H9 (cell line): Measurements from ENCODE around the gene AFAP1. TPM values are rescaled to one million over a fixed set of nuclear protein-coding genes. Genes with fewer than 3 reads are reported as not detected.

Experiments used
- DNase-seq: peaks from one replicate; pipeline ENCODE4 v3.0.0-alpha.2; 2017
- H2AFZ ChIP-seq: one replicate; pipeline ENCODE4 v1.6.1; 2013; ENCODE audit warnings: mild to moderate bottlenecking, low read length, control low read depth, moderate library complexity
- H2AK5ac ChIP-seq: 2 replicates; pipeline ENCODE4 v1.6.1; 2013; ENCODE audit warnings: low read length, control low read depth, mixed read lengths; ENCODE audit not compliant: insufficient read length
- H2BK120ac ChIP-seq: one replicate; pipeline ENCODE4 v1.6.1; 2013; ENCODE audit warnings: low read depth, mild to moderate bottlenecking, low read length, control low read depth, inconsistent platforms; ENCODE audit not compliant: poor library complexity, severe bottlenecking
- H2BK12ac ChIP-seq: 2 replicates; pipeline ENCODE4 v1.6.1; 2013; ENCODE audit warnings: low read length, control low read depth, mixed read lengths, low read depth; ENCODE audit not compliant: insufficient read length
- H2BK15ac ChIP-seq: 2 replicates; pipeline ENCODE4 v1.6.1; 2013; ENCODE audit warnings: low read depth, low read length, control low read depth
- H2BK20ac ChIP-seq: one replicate; pipeline ENCODE4 v1.6.1; 2013; ENCODE audit warnings: low read depth, mild to moderate bottlenecking, low read length, control low read depth, inconsistent platforms; ENCODE audit not compliant: poor library complexity, severe bottlenecking
- H2BK5ac ChIP-seq: 2 replicates; pipeline ENCODE4 v1.6.1; 2013; ENCODE audit warnings: low read length, control low read depth, mixed read lengths; ENCODE audit not compliant: insufficient read length
- H3K14ac ChIP-seq: 2 replicates; pipeline ENCODE4 v1.6.1; 2013; ENCODE audit warnings: low read length, control low read depth; ENCODE audit not compliant: insufficient read depth
- H3K18ac ChIP-seq: 2 replicates; pipeline ENCODE4 v1.6.1; 2013; ENCODE audit warnings: low read depth, mild to moderate bottlenecking, mixed read lengths, low read length, control low read depth; ENCODE audit not compliant: insufficient read length
- H3K23ac ChIP-seq: 2 replicates; pipeline ENCODE4 v1.6.1; 2013; ENCODE audit warnings: low read length, control low read depth, mixed read lengths, low read depth; ENCODE audit not compliant: insufficient read length
- H3K23me2 ChIP-seq: 2 replicates; pipeline ENCODE4 v1.6.1; 2013; ENCODE audit warnings: low read depth, mild to moderate bottlenecking, mixed read lengths, low read length, control low read depth; ENCODE audit not compliant: insufficient read length, poor library complexity, severe bottlenecking
- H3K27ac ChIP-seq: 2 replicates; pipeline ENCODE4 v1.5.1; 2013; ENCODE audit warnings: low read length, control low read depth, mixed read lengths, low read depth; ENCODE audit not compliant: insufficient read length
- H3K27me3 ChIP-seq: 2 replicates; pipeline ENCODE4 v1.6.1; 2013; ENCODE audit warnings: low read length, control low read depth, inconsistent platforms; ENCODE audit not compliant: insufficient read depth
- H3K4ac ChIP-seq: 2 replicates; pipeline ENCODE4 v1.6.1; 2013; ENCODE audit warnings: low read depth, mild to moderate bottlenecking, control low read depth, inconsistent platforms, low read length, moderate library complexity
- H3K4me1 ChIP-seq: 2 replicates; pipeline ENCODE4 v1.6.1; 2013; ENCODE audit warnings: low read length, control low read depth, inconsistent platforms; ENCODE audit not compliant: insufficient read depth
- H3K4me2 ChIP-seq: 2 replicates; pipeline ENCODE4 v1.6.1; 2013; ENCODE audit warnings: low read length, control low read depth, mixed read lengths; ENCODE audit not compliant: insufficient read length, insufficient read depth
- H3K56ac ChIP-seq: 2 replicates; pipeline ENCODE4 v1.6.1; 2013; ENCODE audit warnings: low read depth, mild to moderate bottlenecking, mixed read lengths, low read length, control low read depth; ENCODE audit not compliant: insufficient read length
- H3K79me1 ChIP-seq: 2 replicates; pipeline ENCODE4 v1.6.1; 2013; ENCODE audit warnings: low read depth, mild to moderate bottlenecking, moderate library complexity, low read length, control low read depth, inconsistent platforms; ENCODE audit not compliant: insufficient read depth, poor library complexity, severe bottlenecking
- H3K79me2 ChIP-seq: 2 replicates; pipeline ENCODE4 v1.6.1; 2013; ENCODE audit warnings: low read length, control low read depth, inconsistent platforms; ENCODE audit not compliant: insufficient read depth
- H3K9ac ChIP-seq: 2 replicates; pipeline ENCODE4 v1.6.1; 2013; ENCODE audit warnings: low read length, control low read depth, mixed read lengths; ENCODE audit not compliant: insufficient read length; ENCODE audit errors: extremely low read depth
- H3K9me3 ChIP-seq: one replicate; pipeline ENCODE4 v1.6.1; 2013; ENCODE audit warnings: low read depth, low read length, inconsistent platforms; ENCODE audit not compliant: control insufficient read depth
- H3T11ph ChIP-seq: one replicate; pipeline ENCODE4 v1.6.1; 2013; ENCODE audit warnings: mild to moderate bottlenecking, low read length, control low read depth, inconsistent platforms
- H4K20me1 ChIP-seq: one replicate; pipeline ENCODE4 v1.6.1; 2013; ENCODE audit not compliant: control insufficient read depth, insufficient read length, insufficient read depth
- H4K5ac ChIP-seq: 2 replicates; pipeline ENCODE4 v1.6.1; 2013; ENCODE audit warnings: low read depth, mild to moderate bottlenecking, mixed read lengths, low read length, control low read depth; ENCODE audit not compliant: insufficient read length
- H4K8ac ChIP-seq: replicated peaks from 2 replicates; pipeline ENCODE4 v1.6.1; 2013; ENCODE audit warnings: low read length, control low read depth, mixed read lengths, low read depth; ENCODE audit not compliant: insufficient read length
- H4K91ac ChIP-seq: 2 replicates; pipeline ENCODE4 v1.6.1; 2013; ENCODE audit warnings: low read depth, mild to moderate bottlenecking, moderate library complexity, mixed read lengths, low read length, control low read depth; ENCODE audit not compliant: insufficient read length
- H3K27ac Mint-ChIP-seq, 3 experiments: 2 replicates in 2 of 3; 3 replicates in 1 of 3; pipeline ENCODE4 v1.8.0; 2020 to 2021; ENCODE audit warnings: mixed read lengths in 3 of 3, mild to moderate bottlenecking in 1 of 3, moderate library complexity in 1 of 3
- H3K27me3 Mint-ChIP-seq: 2 replicates; pipeline ENCODE4 v1.8.0; 2021; ENCODE audit warnings: low read depth, mild to moderate bottlenecking, moderate library complexity, mixed read lengths
- H3K36me3 Mint-ChIP-seq, 3 experiments: 2 replicates in 2 of 3; 3 replicates in 1 of 3; pipeline ENCODE4 v1.8.0; 2020 to 2021; ENCODE audit warnings: low read depth in 3 of 3, mixed read lengths in 3 of 3; ENCODE audit not compliant: insufficient read depth in 1 of 3
- H3K4me1 Mint-ChIP-seq, 2 experiments: 2 replicates each; pipeline ENCODE4 v1.8.0; 2020; ENCODE audit warnings: mixed read lengths in 2 of 2
- H3K4me3 Mint-ChIP-seq, 2 experiments: 2 replicates in 1 of 2; 3 replicates in 1 of 2; pipeline ENCODE4 v1.8.0; 2020 to 2021; ENCODE audit warnings: mild to moderate bottlenecking in 2 of 2, mixed read lengths in 2 of 2, moderate library complexity in 1 of 2
- H3K9me3 Mint-ChIP-seq, 2 experiments: 2 replicates in 1 of 2; 3 replicates in 1 of 2; pipeline ENCODE4 v1.8.0; 2020; ENCODE audit warnings: mild to moderate bottlenecking in 2 of 2, mixed read lengths in 2 of 2, moderate library complexity in 1 of 2
- WGBS: extraction: QIAGEN DNeasy Blood & Tissue Kit; methylation state at CpG from one replicate; pipeline ENCODE4 v1.1.7; 2013; ENCODE audit warnings: missing lambda C conversion rate, low lambda C conversion rate, mixed read lengths; ENCODE audit not compliant: insufficient read length; ENCODE audit errors: extremely low coverage; 5-methylcytosine and 5-hydroxymethylcytosine counted together
- total RNA-seq: library from RNA; stranded (reverse); gene quantifications from 2 replicates; pipeline ENCODE4 v1.2.1, GENCODE V29; 2021
- TF ChIP-seq, protein P1 (sequence below): fragments of 200-600 bp; sonication (generic); conservative IDR thresholded peaks from 3 replicates; pipeline ENCODE4 v1.8.0; 2021; ENCODE audit warnings: antibody characterized with exemption, mild to moderate bottlenecking

The AFAP1 gene
- total RNA-seq, 1 experiment from 2014 or later = 6.5 TPM

DNA sequence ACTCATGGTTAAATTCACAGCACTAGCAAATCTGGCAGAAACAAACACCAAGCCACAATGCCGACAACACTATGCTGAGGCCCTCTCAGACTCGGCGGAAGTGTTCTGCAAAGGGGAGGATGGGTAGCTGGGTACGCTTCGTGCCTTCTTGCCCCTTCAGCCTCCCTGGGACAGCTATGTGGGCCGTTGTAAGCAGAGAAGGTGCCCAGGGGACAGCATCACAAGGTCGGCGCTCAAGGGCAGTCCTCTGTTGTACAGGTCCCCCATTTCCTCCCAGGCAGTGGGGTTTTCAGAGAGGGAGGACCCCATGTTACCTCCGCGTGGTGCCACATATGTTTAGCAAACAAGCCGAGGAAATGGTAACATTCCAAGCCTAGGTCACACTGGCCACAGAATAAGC is 173.6 kb downstream of the AFAP1 start:
- no peak for DNase-seq
- Mint-ChIP-seq H3K9me3 (no peaks in the 10 kb centered on the region), H3K36me3 (peaks cover 0 to 4% (median 4%) of the 10 kb centered on the region in 3 experiments; a peak in 2 of 7 replicates), H3K27ac (peak overlapping the region in 2 of 3 experiments; percentile 25 to 27; a peak in 2 of 7 replicates), H3K4me3 (no peak overlapping the region), H3K27me3 (no peaks in the 10 kb centered on the region), H3K4me1 (peaks cover 25 to 30% of the 10 kb centered on the region in 2 experiments)
- Histone ChIP-seq H3K9ac (no peak overlapping the region), H3K79me1 (no peaks in the 10 kb centered on the region), H2BK20ac (no peak overlapping the region), H3K56ac (no peak overlapping the region), H3K4me1 (no peaks in the 10 kb centered on the region), H3K4me2 (no peak overlapping the region), H4K20me1 (no peaks in the 10 kb centered on the region), H3K14ac (no peak overlapping the region), H3K23me2 (no peaks in the 10 kb centered on the region), H3T11ph (no peak overlapping the region), H2BK120ac (no peak overlapping the region), H3K18ac (no peak overlapping the region), H2BK15ac (no peak overlapping the region), H4K91ac (no peak overlapping the region), H3K23ac (no peak overlapping the region), H3K27me3 (no peaks in the 10 kb centered on the region), H3K4ac (no peak overlapping the region), H2BK5ac (no peak overlapping the region), H3K9me3 (no peaks in the 10 kb centered on the region), H2AFZ (no peak overlapping the region), H4K8ac (no peak overlapping the region), H3K79me2 (no peaks in the 10 kb centered on the region), H2AK5ac (no peak overlapping the region), H4K5ac (no peak overlapping the region), H2BK12ac (no peak overlapping the region), H3K27ac (no peak overlapping the region)
- WGBS = no CpG with 5 or more reads among the region's 11 CpGs
- TF ChIP-seq, protein P1, sequence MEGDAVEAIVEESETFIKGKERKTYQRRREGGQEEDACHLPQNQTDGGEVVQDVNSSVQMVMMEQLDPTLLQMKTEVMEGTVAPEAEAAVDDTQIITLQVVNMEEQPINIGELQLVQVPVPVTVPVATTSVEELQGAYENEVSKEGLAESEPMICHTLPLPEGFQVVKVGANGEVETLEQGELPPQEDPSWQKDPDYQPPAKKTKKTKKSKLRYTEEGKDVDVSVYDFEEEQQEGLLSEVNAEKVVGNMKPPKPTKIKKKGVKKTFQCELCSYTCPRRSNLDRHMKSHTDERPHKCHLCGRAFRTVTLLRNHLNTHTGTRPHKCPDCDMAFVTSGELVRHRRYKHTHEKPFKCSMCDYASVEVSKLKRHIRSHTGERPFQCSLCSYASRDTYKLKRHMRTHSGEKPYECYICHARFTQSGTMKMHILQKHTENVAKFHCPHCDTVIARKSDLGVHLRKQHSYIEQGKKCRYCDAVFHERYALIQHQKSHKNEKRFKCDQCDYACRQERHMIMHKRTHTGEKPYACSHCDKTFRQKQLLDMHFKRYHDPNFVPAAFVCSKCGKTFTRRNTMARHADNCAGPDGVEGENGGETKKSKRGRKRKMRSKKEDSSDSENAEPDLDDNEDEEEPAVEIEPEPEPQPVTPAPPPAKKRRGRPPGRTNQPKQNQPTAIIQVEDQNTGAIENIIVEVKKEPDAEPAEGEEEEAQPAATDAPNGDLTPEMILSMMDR = no peak
